Subcutaneous abdominal adipose tissue (tissue), 5 donors: ENCODE results near the gene EPHA6.
"Not testable (repeated sequence)": the region's sequence is repeated elsewhere in the genome, so short reads cannot be mapped to it uniquely, and the experiment has no call there.

Experiments
- H3K27ac ChIP-seq: one replicate; pipeline ENCODE4 v1.7.0; 2013; ENCODE audit warnings: low read depth, mild to moderate bottlenecking, inconsistent platforms, low read length, moderate library complexity
- H3K27me3 ChIP-seq, 5 donors: one replicate each; pipeline ENCODE4 v1.7.0; 2013; ENCODE audit warnings: low read length in 5 of 5, inconsistent platforms in 1 of 5; ENCODE audit not compliant: control insufficient read depth in 5 of 5, insufficient read depth in 4 of 5
- H3K36me3 ChIP-seq, 5 donors: one replicate each; pipeline ENCODE4 v1.7.0; 2013; ENCODE audit warnings: low read length in 5 of 5; ENCODE audit not compliant: control insufficient read depth in 5 of 5, insufficient read depth in 5 of 5
- H3K4me1 ChIP-seq, 5 donors: one replicate each; pipeline ENCODE4 v1.7.0; 2013; ENCODE audit warnings: low read length in 5 of 5, mild to moderate bottlenecking in 3 of 5, moderate library complexity in 1 of 5; ENCODE audit not compliant: control insufficient read depth in 5 of 5, insufficient read depth in 5 of 5
- H3K4me3 ChIP-seq, 5 donors: one replicate each; pipeline ENCODE4 v1.7.0; 2013; ENCODE audit warnings: low read length in 5 of 5, low read depth in 1 of 5
- H3K9ac ChIP-seq, 5 donors: one replicate each; pipeline ENCODE4 v1.7.0; 2013; ENCODE audit warnings: low read length in 5 of 5, mild to moderate bottlenecking in 4 of 5, moderate library complexity in 3 of 5
- H3K9me3 ChIP-seq, 5 donors: one replicate each; pipeline ENCODE4 v1.7.0; 2013; ENCODE audit warnings: low read length in 5 of 5; ENCODE audit not compliant: control insufficient read depth in 5 of 5
- donor health status: healthy.
- donor health status: healthy.
- donor health status: healthy.
- donor health status: healthy.
- donor health status: healthy.

EPHA6 gene

GRCh38 chr3:96900031-96900430, 85.6 kb downstream of the EPHA6 start:
- Histone ChIP-seq H3K36me3 (no peaks in the 10 kb centered on the region), H3K27ac (no peak overlapping the region), H3K27me3 (no peaks in the 10 kb centered on the region), H3K4me1 (no peaks in the 10 kb centered on the region), H3K4me3 (no peak overlapping the region), H3K9ac (no peak overlapping the region), H3K9me3 (no peaks in the 10 kb centered on the region)

- H3K27ac ChIP-seq, result no peak overlapping the region
These were observed 86.2 kb downstream of the EPHA6 start for GRCh38 chr3:96900566-96900965.

GRCh38 chr3:96915445-96915844, 101.1 kb downstream of the EPHA6 start:
- no peak overlapping the region for H3K4me3 ChIP-seq
- H3K4me1 ChIP-seq, result no peaks in the 10 kb centered on the region
- H3K9ac ChIP-seq, result no peak overlapping the region
- H3K27me3 ChIP-seq, result no peaks in the 10 kb centered on the region
- H3K27ac ChIP-seq, result no peak overlapping the region
- H3K9me3 ChIP-seq, result no peaks in the 10 kb centered on the region
- H3K36me3 ChIP-seq, result no peaks in the 10 kb centered on the region

More at GRCh38 chr3:96900566-96900965, 86.2 kb downstream of the EPHA6 start:
- no peaks in the 10 kb centered on the region for H3K9me3 ChIP-seq
- no peaks in the 10 kb centered on the region for H3K36me3 ChIP-seq
- H3K4me1 ChIP-seq, result no peaks in the 10 kb centered on the region
- no peak overlapping the region for H3K4me3 ChIP-seq
- H3K27me3 ChIP-seq, result no peaks in the 10 kb centered on the region
- no peak overlapping the region for H3K9ac ChIP-seq

GRCh38 chr3:96931119-96931862, 116.9 kb downstream of the EPHA6 start:
- no peaks in the 10 kb centered on the region for H3K36me3 ChIP-seq
- no peaks in the 10 kb centered on the region for H3K4me1 ChIP-seq
- H3K9ac ChIP-seq, result no peak overlapping the region
- H3K4me3 ChIP-seq, result no peak overlapping the region
- peaks cover 4 to 45% (median 31%) of the 10 kb centered on the region in 5 donors for H3K9me3 ChIP-seq
- H3K27me3 ChIP-seq, result no peaks in the 10 kb centered on the region
- H3K27ac ChIP-seq, result no peak overlapping the region

- H3K4me3 ChIP-seq, H3K4me1 ChIP-seq, H3K9me3 ChIP-seq, H3K36me3 ChIP-seq, H3K27me3 ChIP-seq, H3K9ac ChIP-seq, H3K27ac ChIP-seq: not testable (repeated sequence)
These were observed 127.7 kb downstream of the EPHA6 start for GRCh38 chr3:96942131-96942530.

- Histone ChIP-seq H3K4me3 (no peak overlapping the region), H3K27ac (no peak overlapping the region), H3K9ac (no peak overlapping the region), H3K9me3 (no peaks in the 10 kb centered on the region), H3K36me3 (no peaks in the 10 kb centered on the region), H3K4me1 (no peaks in the 10 kb centered on the region), H3K27me3 (no peaks in the 10 kb centered on the region)
These were observed 144.5 kb downstream of the EPHA6 start for GRCh38 chr3:96958856-96959255.

GRCh38 chr3:96959474-96959873, 145.1 kb downstream of the EPHA6 start:
- Histone ChIP-seq H3K4me1 (no peaks in the 10 kb centered on the region), H3K27ac (no peak overlapping the region), H3K9ac (no peak overlapping the region), H3K9me3 (no peaks in the 10 kb centered on the region), H3K27me3 (no peaks in the 10 kb centered on the region), H3K4me3 (no peak overlapping the region), H3K36me3 (no peaks in the 10 kb centered on the region)

GRCh38 chr3:96959901-96960641, 145.7 kb downstream of the EPHA6 start:
- Histone ChIP-seq H3K27ac (no peak overlapping the region), H3K27me3 (no peaks in the 10 kb centered on the region), H3K36me3 (no peaks in the 10 kb centered on the region), H3K9me3 (no peaks in the 10 kb centered on the region), H3K4me1 (no peaks in the 10 kb centered on the region), H3K9ac (no peak overlapping the region), H3K4me3 (no peak overlapping the region)

- Histone ChIP-seq H3K9ac (no peak overlapping the region), H3K27ac (no peak overlapping the region), H3K4me1 (no peaks in the 10 kb centered on the region), H3K36me3 (no peaks in the 10 kb centered on the region), H3K9me3 (no peaks in the 10 kb centered on the region), H3K27me3 (no peaks in the 10 kb centered on the region), H3K4me3 (no peak overlapping the region)
These were observed 146.4 kb downstream of the EPHA6 start for GRCh38 chr3:96960661-96961330.

GRCh38 chr3:96961576-96961975, 147.2 kb downstream of the EPHA6 start:
- no peaks in the 10 kb centered on the region for H3K9me3 ChIP-seq
- H3K4me3 ChIP-seq, result no peak overlapping the region
- H3K27ac ChIP-seq, result no peak overlapping the region
- H3K9ac ChIP-seq, result no peak overlapping the region
- H3K36me3 ChIP-seq, result no peaks in the 10 kb centered on the region
- H3K4me1 ChIP-seq, result no peaks in the 10 kb centered on the region
- H3K27me3 ChIP-seq, result no peaks in the 10 kb centered on the region
